GM12891 (cell line): Measurements from ENCODE around the gene INHBC.

Experiments
- POLR2A ChIP-seq: IDR thresholded peaks from 2 replicates; pipeline ENCODE4 v1.6.1; 2011; ENCODE audit warnings: low read depth, low read length, control low read depth
- POLR2AphosphoS5 ChIP-seq: IDR thresholded peaks from 2 replicates; pipeline ENCODE4 v1.6.1; 2011; ENCODE audit warnings: low read depth, low read length, control low read depth
- POU2F2 ChIP-seq: IDR thresholded peaks from 2 replicates; pipeline ENCODE4 v1.6.1; 2011; ENCODE audit warnings: low read depth, mild to moderate bottlenecking, control low read depth, low read length, moderate library complexity
- SPI1 ChIP-seq: IDR thresholded peaks from 2 replicates; pipeline ENCODE4 v1.6.1; 2011; ENCODE audit warnings: low read depth, low read length, control low read depth
- TAF1 ChIP-seq: IDR thresholded peaks from 2 replicates; pipeline ENCODE4 v1.6.1; 2011; ENCODE audit warnings: low read depth, low read length, control low read depth

DNA sequence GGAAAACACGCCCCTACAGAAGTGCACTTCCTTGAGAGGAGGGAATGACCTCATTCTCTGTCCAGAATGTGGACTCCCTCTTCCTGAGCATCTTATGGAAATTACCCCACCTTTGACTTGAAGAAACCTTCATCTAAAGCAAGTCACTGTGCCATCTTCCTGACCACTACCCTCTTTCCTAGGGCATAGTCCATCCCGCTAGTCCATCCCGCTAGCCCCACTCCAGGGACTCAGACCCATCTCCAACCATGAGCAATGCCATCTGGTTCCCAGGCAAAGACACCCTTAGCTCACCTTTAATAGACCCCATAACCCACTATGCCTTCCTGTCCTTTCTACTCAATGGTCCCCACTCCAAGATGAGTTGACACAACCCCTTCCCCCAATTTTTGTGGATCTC is 15.5 kb downstream of the INHBC start:
- TF ChIP-seq POLR2AphosphoS5 (no peak), POLR2A (no peak), TAF1 (no peak), SPI1 (no peak), POU2F2 (no peak)
